Measurements from ENCODE around the gene MAN2C1. TPM values are rescaled to one million over a fixed set of nuclear protein-coding genes. Genes with fewer than 3 reads are reported as not detected.

MAN2C1 gene
- total RNA-seq, 1 donor = 123 TPM

- TF ChIP-seq CTCF (IDR thresholded peaks at IDR 0.05; ENCODE audit: insufficient read depth, low read depth, low read length) = no peak
- H3K4me3 ChIP-seq (ENCODE audit: low read depth, low read length) = no peak overlapping the region
- peak; percentile 74 for DNase-seq (ENCODE audit: low read depth)
These were observed 58.7 kb downstream of the MAN2C1 start for GRCh38 chr15:75309711-75310110.

GRCh38 chr15:75307778-75308390, 60.5 kb downstream of the MAN2C1 start:
- peak; percentile 61 for TF ChIP-seq CTCF (IDR thresholded peaks at IDR 0.05; ENCODE audit: insufficient read depth, low read depth, low read length)
- H3K4me3 ChIP-seq (ENCODE audit: low read depth, low read length) = no peak overlapping the region
- DNase-seq (ENCODE audit: low read depth) = peak; percentile 18

- TF ChIP-seq CTCF (IDR thresholded peaks at IDR 0.05; ENCODE audit: insufficient read depth, low read depth, low read length) = no peak
- no peak for DNase-seq (ENCODE audit: low read depth)
- H3K4me3 ChIP-seq (ENCODE audit: low read depth, low read length) = no peak overlapping the region
These were observed 62.2 kb downstream of the MAN2C1 start for GRCh38 chr15:75306188-75306587.

Other genes with a start within 250 kb of the MAN2C1 start
- gene C15orf39, start 166.7 kb downstream of the MAN2C1 start, total RNA-seq = 8.1 and 9.1 TPM in 2 replicates
- not detected in 2 replicates for gene GOLGA6C, start 110.3 kb downstream of the MAN2C1 start, total RNA-seq
- gene GOLGA6D, start 85.8 kb downstream of the MAN2C1 start, total RNA-seq = not detected in 2 replicates
- gene COMMD4, start 32.5 kb downstream of the MAN2C1 start, total RNA-seq = 61.7 and 74.7 TPM in 2 replicates
- 3.2 and 4.3 TPM in 2 replicates for gene NEIL1, start 21.6 kb downstream of the MAN2C1 start, total RNA-seq
- gene SIN3A, start 83.1 kb upstream of the MAN2C1 start, total RNA-seq = 29.0 and 35.0 TPM in 2 replicates
- 23.5 and 32.4 TPM in 2 replicates for gene PTPN9, start 210.7 kb upstream of the MAN2C1 start, total RNA-seq

All from fibroblast of villous mesenchyme (primary cell).